Stimulated activated CD4-positive, alpha-beta T cell treated with anti-CD3 and anti-CD28 coated beads, TNF-alpha, amount 100 ng/mL, for 48 hours (primary cell): ENCODE data around the gene CCDC116.

ENCODE experiments used
- DNase-seq, 3 donors: peaks; one replicate each; pipeline ENCODE4 v3.0.0-alpha.2; 2020; ENCODE audit warnings: low read depth in 3 of 3

Gene CCDC116

DNA sequence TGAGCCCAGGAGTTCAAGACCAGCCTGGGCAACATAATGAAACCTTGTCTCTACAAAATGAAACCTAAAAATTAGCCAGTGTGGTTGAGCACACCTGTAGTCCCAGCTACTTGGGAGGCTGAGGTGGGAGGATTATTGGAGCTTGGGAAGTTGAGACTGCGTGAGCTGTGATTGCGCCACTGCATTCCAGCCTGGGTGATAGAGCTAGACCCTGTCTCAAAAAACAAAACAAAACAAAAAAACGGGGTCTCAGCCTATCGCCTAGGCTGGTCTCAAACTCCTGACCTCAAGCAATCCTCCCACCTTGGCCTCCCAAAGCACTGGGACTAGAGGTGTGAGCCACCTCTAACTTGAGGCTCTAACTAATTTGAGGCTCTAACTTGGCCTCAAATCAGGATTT, 46.8 kb downstream of the CCDC116 start:
- DNase-seq = no peak

DNA sequence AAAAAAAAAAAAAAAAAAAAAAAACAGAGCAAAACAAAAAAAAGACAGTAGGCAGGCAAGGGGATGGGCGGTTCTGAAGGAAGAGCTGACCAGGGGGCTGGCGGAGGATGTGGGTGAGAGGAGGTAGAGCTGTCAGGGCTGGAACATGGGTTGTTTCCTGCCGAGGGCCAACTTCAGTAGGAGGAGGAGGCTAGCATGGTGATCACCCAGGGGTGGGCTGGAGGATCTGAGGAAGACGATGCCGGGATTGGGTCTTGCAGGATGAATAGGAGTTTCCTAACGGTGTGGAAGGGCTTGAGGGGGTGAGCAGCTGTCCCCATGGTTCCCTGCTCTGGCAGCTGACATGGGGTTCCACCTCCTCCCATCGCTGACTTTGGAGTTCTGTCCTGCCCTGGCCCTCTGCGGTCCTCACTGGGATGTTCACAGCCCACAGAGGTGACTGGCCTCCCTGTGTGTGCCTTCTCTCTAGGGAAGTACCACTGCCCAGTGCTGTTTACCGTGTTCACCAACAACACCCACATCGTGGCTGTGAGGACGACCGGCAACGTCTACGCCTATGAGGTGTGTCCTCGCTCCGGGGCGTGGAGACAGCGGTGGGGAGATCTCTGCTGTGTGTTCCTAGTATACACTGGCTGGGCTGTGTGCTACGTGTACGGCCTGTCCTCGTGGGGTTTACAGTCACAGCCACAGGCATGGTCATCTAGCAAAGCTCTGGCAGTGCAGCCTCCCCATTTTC, 48.4 kb downstream of the CCDC116 start:
- no peak for DNase-seq

DNA sequence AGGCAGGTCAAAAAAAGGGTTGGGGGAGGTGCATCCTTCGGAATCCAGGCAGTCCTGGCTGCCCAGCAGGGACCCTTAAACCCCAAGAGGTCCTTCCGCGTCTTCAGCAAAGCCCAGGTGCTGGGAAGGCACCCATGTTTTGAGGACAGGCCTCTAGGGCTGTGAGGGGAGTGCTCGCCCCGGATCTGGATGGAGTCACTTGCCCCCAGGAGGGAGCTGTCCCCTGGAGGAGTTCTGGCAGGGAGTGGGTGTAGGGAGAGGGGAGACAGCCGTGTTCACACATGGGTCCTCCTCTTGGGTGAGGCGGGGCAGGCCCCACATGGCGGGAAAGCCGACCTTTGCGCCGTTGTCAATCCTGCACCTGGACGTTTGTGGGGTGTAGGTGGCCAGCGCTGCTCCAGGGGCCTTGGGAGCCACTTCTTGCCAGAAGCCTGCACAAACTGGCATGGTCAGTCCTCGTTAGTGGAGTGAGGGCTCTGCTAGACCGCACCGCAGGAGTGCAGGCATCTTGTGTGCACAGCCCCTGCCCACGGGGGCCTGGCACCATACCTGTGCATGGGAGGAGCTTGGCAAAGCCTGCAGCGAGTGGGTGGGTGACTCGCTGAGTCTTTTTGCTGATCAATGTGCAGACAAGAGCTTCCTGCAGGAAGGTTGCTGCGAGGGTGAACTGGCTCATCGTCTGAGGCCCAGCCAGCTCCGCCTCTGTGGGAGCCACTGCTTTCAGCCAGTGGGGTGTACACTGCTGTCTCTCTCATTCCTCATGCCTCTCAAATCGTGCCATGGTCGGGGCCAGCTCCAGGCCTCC, 49.2 kb downstream of the CCDC116 start:
- DNase-seq = no peak

DNA sequence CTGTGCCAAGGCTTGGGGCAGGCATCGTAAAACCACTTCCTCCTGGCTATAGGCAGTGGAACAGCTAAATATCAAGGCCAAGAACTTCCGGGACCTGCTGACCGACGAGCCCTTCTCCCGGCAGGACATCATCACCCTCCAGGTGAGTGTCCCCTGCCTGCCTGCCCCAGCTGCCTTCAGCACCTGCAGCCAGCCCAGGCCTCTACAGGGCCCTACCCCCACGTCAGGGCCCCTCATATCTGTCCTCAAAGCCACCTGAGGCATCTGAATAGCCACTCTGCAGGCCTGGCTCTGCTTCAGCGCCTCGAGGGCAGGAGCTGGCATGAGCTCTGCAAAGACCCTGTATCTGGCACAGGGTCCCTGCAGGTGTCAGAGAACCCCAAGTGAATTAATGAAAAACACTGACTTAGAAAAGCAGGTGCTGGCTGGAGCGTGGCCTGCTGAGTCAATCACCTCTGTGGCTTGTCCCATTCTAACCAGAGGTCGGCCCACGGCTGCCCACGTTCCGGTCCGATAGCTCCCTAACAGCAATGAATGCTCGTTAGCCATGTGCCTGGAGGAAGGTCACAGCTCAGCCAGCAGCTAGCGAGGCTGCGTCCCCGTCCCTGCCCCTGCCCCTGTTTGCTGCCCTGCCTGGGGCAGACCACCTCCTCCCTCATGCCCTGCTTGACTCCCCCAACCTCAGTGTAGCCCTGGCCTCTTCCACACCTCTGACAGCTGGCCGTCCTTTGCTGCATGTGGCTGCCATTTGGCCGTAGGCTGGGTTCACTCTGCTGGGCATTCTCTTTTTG, 50.0 kb downstream of the CCDC116 start:
- no peak for DNase-seq

DNA sequence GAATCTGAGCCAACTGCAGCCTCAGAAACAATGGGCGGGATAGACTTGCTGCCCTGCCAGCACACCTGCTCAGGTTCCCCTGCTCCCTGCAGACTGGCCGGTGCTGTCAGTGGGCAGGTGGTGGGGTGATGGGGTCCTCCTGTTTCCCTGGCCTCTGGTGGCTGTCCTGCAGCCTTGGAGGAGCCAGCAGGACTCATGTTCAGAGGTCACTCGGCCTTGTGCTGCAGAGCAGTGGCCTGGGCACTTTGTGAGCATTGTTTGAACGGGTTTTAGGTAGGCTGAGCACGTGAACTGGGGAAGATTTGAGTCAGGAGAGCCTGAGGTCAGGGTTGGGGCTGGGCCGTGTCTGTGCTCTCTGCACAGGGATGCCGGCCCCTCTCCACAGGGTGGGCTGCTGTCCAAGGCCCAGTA, 50.8 kb downstream of the CCDC116 start:
- no peak for DNase-seq

DNA sequence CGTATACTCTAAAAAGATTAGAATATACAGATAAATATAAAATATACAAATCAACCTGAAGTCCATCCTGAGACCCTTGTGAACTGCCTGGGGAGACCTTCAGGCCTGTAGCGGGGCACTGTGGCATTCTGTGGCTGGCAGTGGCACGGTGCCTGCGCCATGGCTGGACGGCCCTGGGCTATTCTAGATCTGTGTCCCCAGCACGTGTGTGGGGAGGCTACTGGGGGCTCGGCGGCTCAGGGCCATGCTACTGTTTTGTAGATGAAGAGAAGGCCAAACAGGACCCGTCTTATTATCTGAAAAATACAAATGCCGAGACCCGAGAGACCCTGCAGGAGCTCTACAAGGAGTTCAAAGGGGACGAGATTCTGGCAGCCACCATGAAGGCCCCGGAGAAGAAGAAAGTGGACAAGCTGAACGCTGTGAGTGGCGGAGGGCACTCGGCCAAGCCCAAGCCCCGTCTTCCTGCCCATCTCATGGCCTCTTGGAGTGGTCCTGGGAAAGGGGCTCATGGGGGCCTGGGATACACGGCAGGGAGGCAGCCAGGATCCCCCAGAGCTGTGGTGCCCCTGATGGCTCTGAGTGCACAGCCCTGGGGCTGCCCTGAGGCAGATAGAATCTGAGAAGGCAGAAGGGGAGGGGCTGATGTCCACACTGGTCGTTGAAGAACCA, 52.1 kb downstream of the CCDC116 start:
- no peak for DNase-seq

DNA sequence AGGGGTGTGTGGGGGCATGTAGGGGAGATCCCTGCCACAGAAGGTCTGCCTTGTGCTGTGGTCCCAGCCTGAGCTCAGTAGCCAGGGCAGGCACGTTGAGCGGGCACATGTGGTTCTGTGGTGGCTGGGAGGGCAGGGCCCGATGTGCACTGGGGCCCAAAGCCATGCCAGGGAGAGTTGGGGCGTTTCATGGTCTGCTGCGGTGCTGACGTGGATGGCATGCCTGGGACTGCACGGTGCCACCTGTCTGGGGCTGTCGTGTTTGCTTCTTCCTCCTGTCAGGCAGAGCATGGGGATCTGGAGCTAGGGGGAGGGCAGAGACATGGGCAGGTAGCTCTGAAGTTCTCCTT, 52.6 kb downstream of the CCDC116 start:
- DNase-seq = no peak

DNA sequence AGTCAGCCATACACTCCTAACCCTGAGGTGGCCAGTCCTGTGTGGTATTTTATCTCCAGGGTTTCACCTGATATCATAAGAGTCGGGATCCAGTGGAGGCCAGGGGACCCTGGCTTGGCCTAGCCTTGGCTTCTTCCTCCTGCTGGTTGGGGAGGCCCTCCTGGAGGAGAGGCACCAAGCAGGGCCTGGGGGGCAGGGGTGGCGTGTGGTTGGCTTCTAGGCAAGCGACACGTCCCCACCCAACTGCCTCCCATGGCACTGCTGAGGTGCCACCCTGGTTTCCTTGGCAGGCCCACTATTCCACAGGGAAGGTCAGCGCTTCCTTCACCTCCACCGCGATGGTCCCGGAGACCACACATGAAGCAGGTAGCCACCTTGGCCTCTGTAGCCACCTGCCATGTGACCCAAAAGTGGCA, 53.6 kb downstream of the CCDC116 start:
- DNase-seq = no peak
